ENCODE results near the gene KLK10.

The KLK10 gene

DNA sequence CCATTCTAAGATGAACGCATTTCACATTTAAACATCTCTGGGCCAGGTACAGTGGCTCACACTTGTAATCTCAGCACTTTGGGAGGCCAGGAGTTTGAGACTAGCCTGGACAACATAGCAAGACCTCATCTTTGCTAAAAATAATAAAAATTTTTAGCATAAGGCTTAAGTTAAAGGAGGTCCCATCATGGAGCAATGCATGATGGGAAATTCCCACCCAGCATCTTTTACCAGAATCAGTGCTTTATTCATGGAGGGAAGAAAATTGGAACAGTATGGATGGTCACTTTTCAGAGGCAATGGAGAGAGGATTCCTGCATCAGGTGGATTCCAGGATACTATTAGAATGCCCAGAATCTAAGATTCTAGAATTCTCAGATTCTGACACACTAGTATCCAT, 14.3 kb downstream of the KLK10 start:
- TF ChIP-seq, protein P1, sequence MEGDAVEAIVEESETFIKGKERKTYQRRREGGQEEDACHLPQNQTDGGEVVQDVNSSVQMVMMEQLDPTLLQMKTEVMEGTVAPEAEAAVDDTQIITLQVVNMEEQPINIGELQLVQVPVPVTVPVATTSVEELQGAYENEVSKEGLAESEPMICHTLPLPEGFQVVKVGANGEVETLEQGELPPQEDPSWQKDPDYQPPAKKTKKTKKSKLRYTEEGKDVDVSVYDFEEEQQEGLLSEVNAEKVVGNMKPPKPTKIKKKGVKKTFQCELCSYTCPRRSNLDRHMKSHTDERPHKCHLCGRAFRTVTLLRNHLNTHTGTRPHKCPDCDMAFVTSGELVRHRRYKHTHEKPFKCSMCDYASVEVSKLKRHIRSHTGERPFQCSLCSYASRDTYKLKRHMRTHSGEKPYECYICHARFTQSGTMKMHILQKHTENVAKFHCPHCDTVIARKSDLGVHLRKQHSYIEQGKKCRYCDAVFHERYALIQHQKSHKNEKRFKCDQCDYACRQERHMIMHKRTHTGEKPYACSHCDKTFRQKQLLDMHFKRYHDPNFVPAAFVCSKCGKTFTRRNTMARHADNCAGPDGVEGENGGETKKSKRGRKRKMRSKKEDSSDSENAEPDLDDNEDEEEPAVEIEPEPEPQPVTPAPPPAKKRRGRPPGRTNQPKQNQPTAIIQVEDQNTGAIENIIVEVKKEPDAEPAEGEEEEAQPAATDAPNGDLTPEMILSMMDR (IDR thresholded peaks at IDR 0.05; ENCODE audit: low read depth, low read length, missing control alignments) = no peak
- Histone ChIP-seq H3K27ac (no peak overlapping the region), H3K4me3 (ENCODE audit: low read depth, low read length) (no peak overlapping the region), H3K36me3 (replicated peaks) (no peaks in the 10 kb centered on the region), H3K27me3 (replicated peaks) (no peaks in the 10 kb centered on the region)
- in situ Hi-C loops (cut with HindIII; ENCODE audit: low pct_ligation_motif_present, low sequenced_read_pairs) = no loop called here
- no peak for DNase-seq

GRCh38 chr19:51003316-51003715, 16.2 kb downstream of the KLK10 start:
- DNase-seq = no peak
- H3K36me3 ChIP-seq (replicated peaks) = no peaks in the 10 kb centered on the region
- in situ Hi-C loops (cut with HindIII; ENCODE audit: low pct_ligation_motif_present, low sequenced_read_pairs) = no loop called here
- no peak overlapping the region for H3K4me3 ChIP-seq (ENCODE audit: low read depth, low read length)
- no peaks in the 10 kb centered on the region for H3K27me3 ChIP-seq (replicated peaks)
- no peak overlapping the region for H3K27ac ChIP-seq
- TF ChIP-seq, protein P1 (IDR thresholded peaks at IDR 0.05; ENCODE audit: low read depth, low read length, missing control alignments) = no peak

- DNase-seq = no peak
- in situ Hi-C loops (cut with HindIII; ENCODE audit: low pct_ligation_motif_present, low sequenced_read_pairs) = no loop called here
- TF ChIP-seq, protein P1 (IDR thresholded peaks at IDR 0.05; ENCODE audit: low read depth, low read length, missing control alignments) = no peak
- Histone ChIP-seq H3K36me3 (replicated peaks) (no peaks in the 10 kb centered on the region), H3K4me3 (ENCODE audit: low read depth, low read length) (no peak overlapping the region), H3K27me3 (replicated peaks) (no peaks in the 10 kb centered on the region), H3K27ac (no peak overlapping the region)
Measured at GRCh38 chr19:51002542-51003311, 16.8 kb downstream of the KLK10 start.

- TF ChIP-seq, protein P1 (IDR thresholded peaks at IDR 0.05; ENCODE audit: low read depth, low read length, missing control alignments) = no peak
- Histone ChIP-seq H3K27me3 (replicated peaks) (no peaks in the 10 kb centered on the region), H3K36me3 (replicated peaks) (no peaks in the 10 kb centered on the region), H3K4me3 (ENCODE audit: low read depth, low read length) (no peak overlapping the region), H3K27ac (no peak overlapping the region)
- in situ Hi-C loops (cut with HindIII; ENCODE audit: low pct_ligation_motif_present, low sequenced_read_pairs) = no loop called here
- no peak for DNase-seq
Measured at GRCh38 chr19:51002089-51002532, 17.4 kb downstream of the KLK10 start.

- in situ Hi-C loops (cut with HindIII; ENCODE audit: low pct_ligation_motif_present, low sequenced_read_pairs) = no loop called here
- no peak for DNase-seq
- Histone ChIP-seq H3K27me3 (replicated peaks) (no peaks in the 10 kb centered on the region), H3K36me3 (replicated peaks) (no peaks in the 10 kb centered on the region), H3K4me3 (ENCODE audit: low read depth, low read length) (no peak within 1 kb of the TSS), H3K27ac (no peak within 1 kb of the TSS)
- TF ChIP-seq, protein P1 (IDR thresholded peaks at IDR 0.05; ENCODE audit: low read depth, low read length, missing control alignments) = no peak
Measured at GRCh38 chr19:51001515-51001914, 18.0 kb downstream of the KLK10 start, which contains the start of gene KLK8. KLK8 (minus strand) TSS chr19:51001604; CDS start chr19:51001167, 437 bp downstream.
